Common myeloid progenitor, CD34-positive (primary cell): Measurements from ENCODE around the gene LARP1B.
A peak's percentile ranks its signal among the peaks of the same experiment; 100 is the strongest.

Source experiments
- CTCF ChIA-PET: fragments of 350-600 bp; sonication (Branson Sonifier 250); formaldehyde crosslinking; loops from one replicate; lab custom pipeline; 2021; ENCODE audit warnings: antibody characterized with exemption; lab: Charles Lee
- POLR2A ChIA-PET: fragments of 350-600 bp; sonication (Branson Sonifier 250); formaldehyde crosslinking; loops from one replicate; lab custom pipeline; 2021; ENCODE audit warnings: antibody characterized with exemption; lab: Charles Lee
- DNase-seq, 3 donors: peaks; one replicate each; pipeline versions ENCODE4 v3.0.0 to v3.0.0-alpha.2; 2013
- H3K27ac ChIP-seq, 2 experiments: 1 replicate in 1 of 2; 2 replicates in 1 of 2; pipeline ENCODE4 v1.7.0; 2013; ENCODE audit warnings: inconsistent platforms in 2 of 2, low read length in 2 of 2, mild to moderate bottlenecking in 2 of 2, low read depth in 1 of 2, moderate library complexity in 1 of 2; ENCODE audit not compliant: severe bottlenecking in 2 of 2, insufficient read depth in 1 of 2, poor library complexity in 1 of 2
- H3K27me3 ChIP-seq, 5 experiments: replicated peaks in 2 of 5; 1 replicate in 3 of 5; 2 replicates in 2 of 5; pipeline versions ENCODE4 v1.6.1 to v1.7.0; 2013; ENCODE audit warnings: low read length in 4 of 5, mild to moderate bottlenecking in 2 of 5, moderate library complexity in 2 of 5, inconsistent platforms in 1 of 5; ENCODE audit not compliant: insufficient read depth in 5 of 5, control insufficient read depth in 4 of 5
- H3K36me3 ChIP-seq, 4 experiments: 1 replicate in 2 of 4; 2 replicates in 2 of 4; pipeline versions ENCODE4 v1.6.1 to v1.7.0; 2013; ENCODE audit warnings: low read length in 3 of 4, control low read depth in 1 of 4, mild to moderate bottlenecking in 1 of 4; ENCODE audit not compliant: control insufficient read depth in 4 of 4, insufficient read depth in 4 of 4
- H3K4me1 ChIP-seq, 4 experiments: 1 replicate in 3 of 4; 2 replicates in 1 of 4; pipeline versions ENCODE4 v1.6.1 to v1.7.1; 2013; ENCODE audit warnings: low read length in 3 of 4, mild to moderate bottlenecking in 3 of 4, control low read depth in 1 of 4, inconsistent platforms in 1 of 4, moderate library complexity in 1 of 4; ENCODE audit not compliant: control insufficient read depth in 4 of 4, insufficient read depth in 4 of 4; ENCODE audit errors: control extremely low read depth in 1 of 4
- H3K4me3 ChIP-seq, 7 experiments: 1 replicate in 4 of 7; 2 replicates in 3 of 7; pipeline versions ENCODE4 v1.5.1 to v1.7.0; 2013; ENCODE audit warnings: mild to moderate bottlenecking in 7 of 7, low read length in 6 of 7, moderate library complexity in 6 of 7, inconsistent platforms in 2 of 7, low read depth in 2 of 7, control low read depth in 1 of 7; ENCODE audit not compliant: insufficient read depth in 4 of 7, control insufficient read depth in 1 of 7; ENCODE audit errors: extremely low read depth in 1 of 7
- H3K9me3 ChIP-seq, 5 experiments: 1 replicate in 4 of 5; 2 replicates in 1 of 5; pipeline versions ENCODE4 v1.6.1 to v1.7.1; 2013; ENCODE audit warnings: low read length in 4 of 5, mild to moderate bottlenecking in 2 of 5, inconsistent platforms in 1 of 5, low read depth in 1 of 5, moderate library complexity in 1 of 5; ENCODE audit not compliant: control insufficient read depth in 4 of 5, insufficient read depth in 2 of 5; ENCODE audit errors: control extremely low read depth in 1 of 5
- WGBS: methylation state at CpG from one replicate; pipeline ENCODE4 v1.1.5; 2013; ENCODE audit not compliant: insufficient coverage; 5-methylcytosine and 5-hydroxymethylcytosine counted together

The LARP1B gene

GRCh38 chr4:128166982-128167381, 105.9 kb downstream of the LARP1B start:
- Histone ChIP-seq H3K4me1 (no peaks in the 10 kb centered on the region), H3K4me3 (no peak overlapping the region), H3K27me3 (no peaks in the 10 kb centered on the region), H3K27ac (no peak overlapping the region), H3K9me3 (peaks cover 0 to 4% (median 0%) of the 10 kb centered on the region in 5 experiments), H3K36me3 (peaks cover 0 to 3% (median 0%) of the 10 kb centered on the region in 4 experiments)
- ChIA-PET CTCF (no interaction called here), POLR2A (no interaction called here)
- no CpG with 5 or more reads among the region's 2 CpGs for WGBS
- DNase-seq = no peak

- no peaks in the 10 kb centered on the region for H3K27me3 ChIP-seq
- DNase-seq = no peak
- H3K4me1 ChIP-seq = no peaks in the 10 kb centered on the region
- H3K27ac ChIP-seq = no peak overlapping the region
- peaks cover 0 to 3% (median 0%) of the 10 kb centered on the region in 4 experiments for H3K36me3 ChIP-seq
- peaks cover 0 to 4% (median 0%) of the 10 kb centered on the region in 5 experiments for H3K9me3 ChIP-seq
- POLR2A ChIA-PET = no interaction called here
- CTCF ChIA-PET = no interaction called here
- WGBS = no CpG with 5 or more reads among the region's 2 CpGs
- H3K4me3 ChIP-seq = no peak overlapping the region
These were observed 107.6 kb downstream of the LARP1B start for GRCh38 chr4:128168701-128169100.

- ChIA-PET CTCF (no interaction called here), POLR2A (no interaction called here)
- Histone ChIP-seq H3K4me1 (no peaks in the 10 kb centered on the region), H3K27ac (no peak overlapping the region), H3K4me3 (no peak overlapping the region), H3K36me3 (peaks cover 0 to 3% (median 0%) of the 10 kb centered on the region in 4 experiments), H3K9me3 (peaks cover 0 to 4% (median 0%) of the 10 kb centered on the region in 5 experiments), H3K27me3 (no peaks in the 10 kb centered on the region)
- DNase-seq = no peak
These were observed 108.1 kb downstream of the LARP1B start for GRCh38 chr4:128169245-128169644.

- CTCF ChIA-PET = no interaction called here
- peaks cover 0 to 18% (median 3%) of the 10 kb centered on the region in 4 experiments for H3K36me3 ChIP-seq
- H3K27me3 ChIP-seq = no peaks in the 10 kb centered on the region
- DNase-seq = no peak
- no CpG with 5 or more reads among the region's 1 CpG for WGBS
- H3K4me1 ChIP-seq = peaks cover 0 to 3% (median 0%) of the 10 kb centered on the region in 4 experiments
- H3K27ac ChIP-seq = no peak overlapping the region
- POLR2A ChIA-PET = no interaction called here
- peaks cover 0 to 5% (median 0%) of the 10 kb centered on the region in 5 experiments for H3K9me3 ChIP-seq
- no peak overlapping the region for H3K4me3 ChIP-seq
These were observed 115.5 kb downstream of the LARP1B start for GRCh38 chr4:128176643-128177042.

GRCh38 chr4:128177498-128177897, 116.4 kb downstream of the LARP1B start:
- ChIA-PET POLR2A (no interaction called here), CTCF (no interaction called here)
- Histone ChIP-seq H3K27me3 (no peaks in the 10 kb centered on the region), H3K27ac (no peak overlapping the region), H3K4me3 (no peak overlapping the region), H3K4me1 (peaks cover 0 to 3% (median 0%) of the 10 kb centered on the region in 4 experiments), H3K9me3 (peaks cover 0 to 8% (median 0%) of the 10 kb centered on the region in 5 experiments), H3K36me3 (peaks cover 2 to 22% (median 5%) of the 10 kb centered on the region in 4 experiments)
- WGBS = no CpG with 5 or more reads among the region's 1 CpG
- DNase-seq = peak; percentile 15 to 63 (median 44)

GRCh38 chr4:128186623-128187022, 125.5 kb downstream of the LARP1B start:
- H3K4me1 ChIP-seq = no peaks in the 10 kb centered on the region
- CTCF ChIA-PET = no interaction called here
- DNase-seq = no peak
- 91% methylated on average over 2 of the region's 2 CpGs for WGBS
- H3K4me3 ChIP-seq = no peak overlapping the region
- H3K27me3 ChIP-seq = no peaks in the 10 kb centered on the region
- peaks cover 1 to 22% (median 6%) of the 10 kb centered on the region in 5 experiments for H3K9me3 ChIP-seq
- POLR2A ChIA-PET = no interaction called here
- H3K27ac ChIP-seq = no peak overlapping the region
- H3K36me3 ChIP-seq = peaks cover 3 to 36% (median 13%) of the 10 kb centered on the region in 4 experiments

GRCh38 chr4:128191115-128191781, 130.1 kb downstream of the LARP1B start:
- Histone ChIP-seq H3K4me1 (no peaks in the 10 kb centered on the region), H3K36me3 (peaks cover 3 to 12% (median 5%) of the 10 kb centered on the region in 4 experiments), H3K27ac (no peak overlapping the region), H3K9me3 (peaks cover 0 to 8% (median 5%) of the 10 kb centered on the region in 5 experiments), H3K27me3 (no peaks in the 10 kb centered on the region), H3K4me3 (no peak overlapping the region)
- peak; percentile 76 to 94 (median 92) for DNase-seq
- CTCF ChIA-PET = interaction anchor here (0.6 to 3.1 kb wide), 13 partner anchors 9 to 671 kb away, joined by 3 to 10 read pairs (median 4); no protein-coding TSS in a partner anchor
- WGBS = 11% methylated on average over 3 of the region's 5 CpGs
- POLR2A ChIA-PET = no interaction called here
